Cardiac septum (tissue), 1 donor: ENCODE measurements around the gene STK33. TPM values are rescaled to one million over a fixed set of nuclear protein-coding genes. Genes with fewer than 3 reads are reported as not detected.

Experiments
- DNase-seq: peaks from one replicate; pipeline ENCODE4 v3.0.0-alpha.2; 2020; ENCODE audit warnings: low spot score
- intact Hi-C: fragments of 100-400 bp; cut with DNase I; formaldehyde crosslinking; loops from one replicate; pipeline ENCODE4 v1.14.0; 2022
- total RNA-seq: library from RNA; stranded (reverse); fragmentation: NEBNext Ultra II Directional; extraction: Animal tissue kit (Norgen Biotek cat#: 25700); gene quantifications from one replicate; pipeline ENCODE4 v1.2.1, GENCODE V29; 2021
- donor health status: DM: no; HTN: no; CAD: no.

STK33 gene
- total RNA-seq, 1 donor from 2014 or later, result 24.8 TPM

DNA sequence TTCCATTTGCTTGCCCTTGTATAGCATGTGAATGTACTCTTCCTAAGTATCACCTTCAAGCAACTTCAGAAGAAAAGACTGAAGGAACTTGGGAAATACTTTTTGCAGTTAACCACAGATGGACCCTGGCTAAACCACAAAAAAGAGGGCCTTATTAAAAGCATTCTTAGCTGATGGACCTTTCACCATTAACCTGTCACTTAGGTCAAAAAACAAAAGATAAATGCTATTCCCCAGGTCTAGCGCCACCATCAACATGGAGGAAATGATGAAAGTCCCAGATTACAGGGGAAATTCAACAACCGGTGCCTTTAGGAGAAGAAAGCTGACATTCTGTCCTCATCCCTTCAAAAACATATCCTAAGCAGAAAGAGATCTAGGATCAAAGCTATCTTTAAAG is 29.5 kb downstream of the STK33 start:
- no peak for DNase-seq
- intact Hi-C loops, result loop anchor here (2.0 kb wide), 1 partner anchor 340 kb away; no protein-coding TSS in a partner anchor

DNA sequence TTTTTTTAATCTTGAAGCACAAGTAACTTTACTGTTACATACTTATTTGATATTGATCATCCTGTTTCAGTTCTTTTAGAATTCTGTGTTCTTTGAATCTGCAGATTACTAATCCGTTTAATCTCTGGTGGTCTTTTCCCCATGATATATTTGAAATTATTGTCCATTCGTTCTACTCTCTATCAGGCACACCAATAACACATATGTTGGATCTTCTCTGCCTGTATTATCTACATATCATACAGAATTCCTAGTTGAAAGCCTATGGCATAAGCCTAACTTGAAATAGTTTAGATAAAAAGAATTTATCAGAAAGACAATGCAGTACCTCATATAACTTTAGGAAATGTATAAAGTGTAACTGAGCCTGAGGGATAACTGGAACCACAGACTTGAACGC is 32.6 kb downstream of the STK33 start:
- DNase-seq, result no peak
- intact Hi-C loops, result no loop called here

DNA sequence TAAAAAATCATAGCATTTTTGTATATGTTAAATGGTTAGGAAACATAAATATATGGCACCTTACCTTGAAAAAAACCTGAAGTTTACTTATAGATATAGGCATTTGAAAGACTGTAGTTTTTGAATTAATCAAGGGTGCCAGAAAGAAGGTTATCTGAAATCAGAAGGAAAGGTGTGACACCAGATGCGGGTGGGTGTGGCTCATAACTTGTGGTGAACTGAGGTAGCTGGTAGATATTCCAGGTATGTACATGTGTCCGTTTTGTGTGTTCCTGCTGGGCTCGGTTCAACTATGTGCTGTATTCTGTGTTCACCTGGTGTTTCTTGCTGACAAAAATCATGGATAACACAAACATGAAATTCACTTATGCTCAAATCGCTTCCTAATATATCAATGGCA is 35.6 kb downstream of the STK33 start:
- intact Hi-C loops, result no loop called here
- no peak for DNase-seq

DNA sequence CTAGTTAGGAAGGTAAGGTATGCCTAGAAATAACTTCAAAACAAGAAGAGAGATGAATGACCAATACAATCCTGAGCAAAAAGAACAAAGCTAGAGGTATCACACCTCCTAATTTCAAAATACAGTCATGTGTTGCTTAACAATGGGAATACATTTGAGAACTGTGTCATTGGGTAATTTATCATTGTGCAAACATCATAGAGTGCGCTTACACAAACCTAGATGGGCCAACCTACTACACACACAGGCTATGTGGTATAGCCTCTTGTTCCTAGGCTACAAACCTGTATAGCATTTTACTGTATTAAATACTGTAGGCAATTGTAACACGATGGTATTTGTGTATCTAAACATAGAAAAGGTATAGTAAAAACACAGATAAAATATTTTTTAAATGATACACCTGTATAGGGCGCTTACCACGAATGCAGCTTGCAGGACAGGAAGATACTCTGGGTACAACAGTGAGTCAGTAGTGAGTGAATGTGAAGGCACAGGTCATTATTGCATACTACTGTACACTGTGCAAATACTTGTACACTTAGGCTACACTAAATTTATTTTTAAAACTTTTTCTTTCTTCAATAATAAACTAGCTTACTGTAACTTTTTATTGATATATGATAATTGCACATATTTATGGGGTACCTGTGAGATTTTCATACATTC is 48.2 kb downstream of the STK33 start:
- intact Hi-C loops, result no loop called here
- DNase-seq, result no peak

DNA sequence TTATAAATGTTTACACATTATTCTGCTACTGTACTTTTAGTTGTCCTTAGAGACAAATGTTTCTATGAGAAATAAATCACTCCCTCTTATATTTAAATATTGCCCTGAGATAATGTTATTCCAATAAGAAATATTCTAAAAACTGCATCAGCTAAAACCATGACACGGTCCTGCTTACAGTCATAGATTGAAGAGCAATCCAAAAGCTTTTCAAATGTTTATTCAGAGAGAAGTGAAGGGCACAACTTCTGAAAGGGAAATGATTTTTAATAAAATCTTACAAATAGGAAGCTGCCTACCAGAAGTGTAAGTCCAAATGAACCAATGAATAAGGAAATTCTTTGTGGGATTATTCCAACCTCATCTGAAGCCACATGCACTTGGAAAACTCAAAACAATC is 49.2 kb downstream of the STK33 start:
- intact Hi-C loops, result no loop called here
- no peak for DNase-seq

DNA sequence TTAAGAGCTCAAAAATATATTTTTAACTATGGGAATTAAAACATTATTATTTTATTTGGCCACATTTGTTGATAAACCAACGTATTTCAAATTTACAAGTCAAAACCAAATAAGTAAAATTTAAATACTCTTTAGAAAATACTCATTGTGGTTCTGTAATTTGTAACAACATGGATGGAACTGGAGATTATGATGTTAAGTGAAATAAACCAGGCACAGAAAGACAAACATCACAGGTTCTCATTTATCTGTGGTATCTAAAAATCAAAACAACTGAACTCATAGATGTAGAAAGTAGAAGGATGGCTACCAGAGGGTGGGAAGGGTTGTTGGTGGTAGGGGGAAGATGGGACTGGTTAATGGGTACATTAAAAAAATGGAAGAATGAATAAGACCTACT is 50.8 kb downstream of the STK33 start:
- intact Hi-C loops, result no loop called here
- no peak for DNase-seq

DNA sequence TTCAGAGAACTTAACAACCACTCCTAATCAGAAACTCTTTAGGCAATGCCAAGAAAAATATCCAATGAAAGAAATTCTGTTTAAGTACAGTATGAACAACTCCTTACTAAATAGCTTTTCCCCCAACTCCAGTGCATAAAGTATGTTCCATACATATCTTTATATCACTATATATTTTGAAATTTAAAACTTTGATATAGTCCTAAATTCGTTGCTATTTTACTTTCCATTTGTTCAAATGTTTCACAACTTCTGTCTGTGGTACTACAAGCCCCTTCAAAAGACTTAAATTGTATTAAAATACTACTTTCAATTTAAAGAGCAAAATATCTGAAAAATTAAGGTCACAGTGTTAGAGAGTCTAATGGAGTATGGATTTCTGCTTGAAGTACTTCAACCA is 52.6 kb downstream of the STK33 start:
- no peak for DNase-seq
- intact Hi-C loops, result no loop called here

DNA sequence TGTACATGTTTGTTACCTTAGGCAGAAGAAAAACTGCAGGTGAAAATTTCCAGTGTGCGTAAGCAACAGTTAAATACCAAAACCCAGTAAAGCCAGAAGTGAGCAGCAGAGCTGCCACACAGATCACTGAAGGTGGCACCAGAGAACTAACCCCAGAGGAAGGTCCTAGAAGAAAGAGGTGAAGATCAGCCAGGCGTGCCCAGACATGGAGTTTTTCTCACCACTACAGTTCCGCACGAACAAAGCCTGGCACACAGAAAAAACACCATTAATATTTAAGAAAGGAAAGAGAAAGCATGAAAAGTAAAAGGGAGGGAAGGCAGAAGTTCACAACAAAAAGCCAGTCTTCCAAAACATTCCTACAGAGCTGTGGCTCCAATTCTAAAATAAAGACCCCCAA is 60.7 kb downstream of the STK33 start:
- no peak for DNase-seq
- intact Hi-C loops, result no loop called here

DNA sequence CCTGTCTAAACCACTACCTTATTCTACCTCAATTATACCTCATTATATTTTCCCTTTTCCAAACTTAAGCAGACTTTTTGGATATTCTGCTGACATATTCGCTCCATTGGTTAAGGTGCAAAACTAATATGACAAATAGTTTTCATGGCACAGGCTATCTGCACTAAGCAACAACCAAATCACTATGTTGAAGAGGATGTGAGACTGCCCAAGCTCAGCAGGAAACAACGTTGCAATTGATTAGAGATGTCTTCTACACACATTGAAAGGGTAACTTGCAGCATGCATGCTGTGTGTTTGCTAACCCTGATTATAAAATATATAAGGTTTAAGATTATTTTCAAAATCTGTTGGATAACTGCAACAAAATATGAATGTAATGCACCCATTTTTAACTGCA is 61.6 kb downstream of the STK33 start:
- no peak for DNase-seq
- intact Hi-C loops, result no loop called here

DNA sequence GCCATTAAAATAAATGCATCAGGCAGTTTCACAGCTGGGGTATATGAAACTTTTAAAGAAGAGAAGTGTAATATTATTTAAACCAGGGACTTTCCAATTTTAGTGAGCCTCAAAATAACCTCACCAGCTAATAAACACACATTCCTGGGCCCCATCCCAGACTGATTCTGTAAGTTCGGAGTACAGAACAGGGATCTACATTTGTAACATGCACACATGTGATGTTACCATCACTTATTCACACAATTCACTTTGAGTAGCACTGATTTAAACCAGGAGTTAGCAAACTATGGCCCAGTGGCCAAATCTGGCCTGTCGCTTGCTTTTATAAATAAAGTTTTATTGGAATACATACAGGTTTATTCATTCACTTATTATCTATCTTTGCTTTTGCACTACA is 62.0 kb downstream of the STK33 start:
- intact Hi-C loops, result no loop called here
- DNase-seq, result no peak

DNA sequence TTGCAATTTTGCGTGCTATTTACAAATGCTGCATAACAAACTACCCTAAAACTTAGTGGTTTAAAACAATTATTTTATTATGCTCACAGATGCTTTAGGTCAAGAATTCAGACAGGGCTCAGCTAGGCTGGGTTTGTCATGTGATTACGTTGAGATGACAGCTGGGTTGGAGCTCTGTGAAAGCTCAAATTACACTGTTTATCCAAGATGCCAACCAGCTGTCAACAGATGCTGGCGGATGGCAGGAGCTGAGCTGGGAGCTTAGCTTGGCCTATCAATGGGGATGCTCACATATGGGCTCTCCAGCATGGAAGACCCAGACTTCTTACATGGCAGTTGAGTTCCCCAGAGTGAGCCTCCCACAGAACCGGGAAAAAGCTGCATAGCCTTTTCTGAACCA is 62.7 kb downstream of the STK33 start:
- DNase-seq, result no peak
- intact Hi-C loops, result no loop called here

DNA sequence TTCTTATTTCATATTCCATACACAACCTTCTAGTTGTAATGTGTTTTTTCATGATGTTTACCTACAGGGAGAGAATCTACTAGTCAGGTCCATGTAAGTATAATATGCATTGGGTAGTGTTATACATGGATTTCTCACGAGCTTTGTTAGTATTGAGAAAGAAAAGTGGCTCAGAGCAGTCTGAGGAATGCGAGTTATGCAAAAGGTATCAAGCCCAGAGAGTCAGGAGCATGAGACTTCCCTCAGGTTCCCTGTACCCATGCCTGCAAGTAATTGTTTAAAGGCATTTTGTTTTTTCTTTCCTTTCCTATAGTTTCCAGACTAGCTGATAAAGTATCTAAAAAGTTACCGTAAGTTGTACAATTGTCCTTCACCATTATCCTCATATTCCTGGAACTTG is 66.1 kb downstream of the STK33 start:
- no peak for DNase-seq

DNA sequence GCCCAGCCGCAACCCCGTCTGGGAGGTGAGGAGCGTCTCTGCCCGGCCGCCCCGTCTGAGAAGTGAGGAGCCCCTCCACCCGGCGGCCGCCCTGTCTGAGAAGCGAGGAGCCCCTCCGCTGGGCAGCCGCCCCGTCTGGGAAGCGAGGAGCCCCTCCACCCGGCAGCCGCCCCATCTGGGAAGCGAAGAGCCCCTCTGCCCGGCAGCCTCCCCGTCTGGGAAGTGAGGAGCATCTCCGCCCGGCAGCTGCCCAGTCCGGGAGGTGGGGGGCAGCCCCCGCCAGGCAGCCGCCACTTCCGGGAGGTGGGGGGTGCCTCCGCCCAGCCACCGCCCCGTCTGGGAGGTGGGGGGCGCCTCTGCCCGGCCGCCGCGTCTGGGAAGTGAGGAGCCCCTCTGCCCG is 70.6 kb downstream of the STK33 start:
- no peak for DNase-seq
- intact Hi-C loops, result no loop called here

More for the DNA sequence above, 66.1 kb downstream of the STK33 start:
- intact Hi-C loops, result no loop called here

DNA sequence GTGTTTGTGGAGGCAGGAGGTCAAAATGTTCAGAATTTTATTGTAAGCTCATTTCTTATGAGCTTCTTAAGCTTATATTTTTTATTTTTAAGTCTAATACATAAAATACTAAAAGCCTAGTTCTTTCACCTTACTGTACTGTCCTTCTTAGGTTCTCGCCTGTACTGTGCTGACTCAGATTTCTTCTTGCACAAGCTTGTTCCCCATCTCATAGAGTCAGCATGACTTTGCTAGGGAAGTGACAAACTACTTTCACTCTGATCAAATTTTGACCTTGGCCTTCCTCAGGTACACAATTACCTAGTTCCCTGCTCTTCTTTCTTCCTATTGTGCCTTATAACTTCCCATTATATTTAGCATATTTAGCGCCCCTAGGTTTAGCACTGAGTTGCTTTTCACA is 81.5 kb downstream of the STK33 start:
- no peak for DNase-seq
- intact Hi-C loops, result no loop called here

DNA sequence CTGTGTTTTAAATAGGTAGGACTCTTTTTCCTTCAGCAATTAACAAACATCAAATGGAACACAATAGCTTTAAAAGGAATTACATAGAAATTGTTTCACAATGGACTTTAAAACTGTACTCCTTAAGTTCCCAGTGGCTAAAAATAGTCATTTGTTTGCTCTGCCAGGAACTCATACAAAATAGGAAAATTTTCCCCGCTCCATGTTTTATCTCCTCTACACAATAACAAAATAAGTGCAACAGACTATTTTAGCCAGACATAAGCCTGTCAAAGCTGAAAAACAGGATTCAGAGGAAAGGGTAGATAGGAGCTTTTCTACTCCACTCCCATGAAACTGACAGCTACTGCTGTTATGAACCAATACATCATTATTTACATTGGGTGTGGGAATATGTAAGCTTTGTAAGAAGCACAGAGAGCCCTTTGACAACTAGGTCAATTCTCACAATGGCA is 90.1 kb downstream of the STK33 start:
- intact Hi-C loops, result no loop called here
- no peak for DNase-seq

DNA sequence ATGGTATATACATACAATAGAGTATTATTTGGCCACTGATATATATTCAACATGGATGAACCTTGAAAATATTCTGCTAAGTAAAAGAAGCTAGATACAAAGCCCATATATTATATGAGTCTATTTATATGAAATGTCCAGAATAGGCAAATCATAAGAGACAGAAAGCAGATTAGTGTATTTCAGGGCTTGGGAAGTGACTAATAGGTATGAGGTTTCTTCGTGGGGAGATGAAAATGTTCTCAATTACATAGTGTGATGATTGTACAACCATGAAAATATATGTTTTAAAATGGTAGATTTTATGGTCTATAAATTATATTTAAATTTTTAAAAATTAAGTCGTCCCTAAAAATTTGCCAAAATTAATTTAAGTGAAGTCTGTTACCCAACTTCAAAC is 92.2 kb downstream of the STK33 start:
- intact Hi-C loops, result no loop called here
- no peak for DNase-seq

DNA sequence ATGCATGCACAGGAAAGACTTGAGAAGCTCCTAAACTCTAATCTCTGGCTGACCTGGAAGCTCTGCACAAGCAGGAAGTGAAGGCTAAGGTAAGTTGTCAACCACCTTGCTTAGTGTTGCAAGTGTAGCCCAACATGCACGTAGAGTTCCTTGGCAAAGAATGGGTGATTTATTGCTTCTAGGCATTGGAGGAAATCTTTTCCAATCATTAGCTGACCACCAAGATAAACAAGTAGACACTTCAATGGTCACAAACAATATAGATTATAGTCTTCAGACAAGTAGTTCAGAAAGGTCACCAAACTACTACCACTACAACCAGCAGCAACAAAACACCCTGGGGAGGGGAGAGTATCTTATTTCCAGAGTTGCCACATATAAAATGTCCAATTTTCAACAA is 105.6 kb downstream of the STK33 start:
- DNase-seq, result no peak
- intact Hi-C loops, result no loop called here

DNA sequence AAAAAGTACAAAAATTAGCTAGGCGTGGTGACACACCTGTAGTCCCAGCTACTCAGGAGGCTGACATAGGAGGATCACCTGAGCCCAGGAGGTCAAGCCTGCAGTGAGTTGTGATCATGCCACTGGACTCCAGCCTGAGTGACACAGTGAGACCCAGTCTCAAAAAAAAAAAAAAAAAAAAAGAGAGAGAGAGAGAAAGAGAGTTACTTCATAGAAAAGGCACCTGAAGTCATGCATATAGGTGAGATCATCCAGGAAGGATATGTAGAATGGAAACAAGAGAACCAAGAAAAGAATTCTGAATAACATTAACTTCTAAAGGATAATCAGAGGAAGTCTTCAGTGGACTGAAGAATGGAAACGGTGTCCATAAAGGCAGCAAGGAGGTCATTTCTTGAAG is 106.8 kb downstream of the STK33 start:
- DNase-seq, result no peak
- intact Hi-C loops, result no loop called here

DNA sequence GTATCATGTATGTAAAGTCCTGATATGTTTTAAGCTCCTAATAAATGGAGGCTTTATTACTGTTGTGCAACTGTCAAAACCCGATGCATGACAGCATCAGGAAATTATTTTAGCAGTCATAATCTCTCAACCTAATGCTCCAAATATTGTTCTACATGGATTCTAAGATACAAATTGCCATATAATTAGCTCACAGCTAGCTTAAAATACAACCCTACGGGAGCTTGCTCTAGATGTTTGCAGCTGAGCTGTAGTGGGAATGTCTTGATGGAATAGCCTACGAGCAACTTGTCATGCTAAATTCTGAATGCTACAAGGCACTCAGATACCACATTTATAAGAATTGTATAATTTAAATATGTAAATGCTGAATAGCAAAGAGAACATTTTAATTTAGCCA is 109.8 kb downstream of the STK33 start:
- no peak for DNase-seq
- intact Hi-C loops, result no loop called here

DNA sequence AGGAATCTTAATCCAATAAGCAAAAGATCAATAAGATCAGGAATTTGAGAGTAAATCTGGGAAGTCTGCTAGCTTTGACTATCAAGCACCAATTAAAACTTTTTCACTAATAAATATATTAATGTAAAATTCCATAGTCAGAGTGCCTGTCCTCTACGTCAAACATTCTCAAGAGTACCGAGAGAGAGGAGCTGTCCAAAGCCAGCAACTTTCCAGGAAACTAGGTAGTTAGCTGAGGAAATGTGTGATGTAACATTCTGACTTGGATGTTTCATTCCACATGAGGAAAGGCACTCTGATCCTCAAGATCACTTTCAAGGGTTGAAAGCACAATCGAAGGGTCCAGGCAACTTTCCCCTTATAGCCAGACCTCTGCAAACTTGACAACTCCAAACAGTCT is 113.2 kb downstream of the STK33 start:
- intact Hi-C loops, result no loop called here
- DNase-seq, result no peak

DNA sequence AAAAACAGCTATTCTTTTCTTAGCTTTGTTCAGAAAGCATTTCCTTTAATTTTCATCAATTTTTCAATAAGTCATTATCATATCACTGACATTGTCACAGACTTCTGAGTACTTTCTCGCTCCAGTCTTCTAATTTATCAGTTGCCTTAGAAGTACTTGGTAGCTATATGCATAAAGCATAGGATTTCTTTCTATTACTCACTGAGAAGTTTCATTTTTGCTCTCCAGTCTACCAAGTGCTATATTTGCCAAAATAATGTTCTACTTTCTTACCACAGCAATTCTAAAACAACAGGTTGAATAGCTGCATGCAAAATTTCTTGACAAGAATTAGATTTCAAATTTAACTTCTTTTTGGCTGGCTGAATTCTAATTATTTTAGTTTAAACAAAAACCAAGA is 116.3 kb downstream of the STK33 start:
- DNase-seq, result no peak
- intact Hi-C loops, result no loop called here

DNA sequence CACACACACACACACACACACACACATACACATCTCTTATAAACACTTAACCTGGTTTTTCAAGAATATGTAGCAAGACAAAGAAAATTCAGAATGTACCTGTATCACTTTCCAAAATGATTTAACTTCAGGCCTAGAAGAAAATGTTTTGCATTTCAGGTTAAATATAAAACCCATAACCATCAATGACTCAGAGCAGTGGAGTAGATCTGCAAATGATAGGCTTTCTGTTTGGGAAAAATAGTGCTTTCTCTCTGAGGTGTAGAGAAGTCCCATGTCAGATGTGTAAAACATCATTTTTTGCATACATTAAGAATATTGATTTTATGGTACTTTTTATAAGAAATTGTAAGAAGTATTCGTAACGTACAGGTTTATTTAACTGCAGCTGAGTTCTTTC is 116.9 kb downstream of the STK33 start:
- DNase-seq, result no peak
- intact Hi-C loops, result no loop called here
